Loucy (cell line): ENCODE measurements around the gene ULBP1.

ENCODE experiments used
- EZH2phosphoT487 ChIP-seq: fragments of 200-600 bp; IDR thresholded peaks from 2 replicates; pipeline ENCODE4 v1.6.1; 2018; ENCODE audit warnings: antibody characterized with exemption, mild to moderate bottlenecking, moderate library complexity, borderline replicate concordance
- TF ChIP-seq, protein P1 (sequence below): fragments of 200-600 bp; sonication (generic); conservative IDR thresholded peaks from 2 replicates; pipeline ENCODE4 v1.5.1; 2014; ENCODE audit warnings: mild to moderate bottlenecking, antibody characterized with exemption, low read length

DNA sequence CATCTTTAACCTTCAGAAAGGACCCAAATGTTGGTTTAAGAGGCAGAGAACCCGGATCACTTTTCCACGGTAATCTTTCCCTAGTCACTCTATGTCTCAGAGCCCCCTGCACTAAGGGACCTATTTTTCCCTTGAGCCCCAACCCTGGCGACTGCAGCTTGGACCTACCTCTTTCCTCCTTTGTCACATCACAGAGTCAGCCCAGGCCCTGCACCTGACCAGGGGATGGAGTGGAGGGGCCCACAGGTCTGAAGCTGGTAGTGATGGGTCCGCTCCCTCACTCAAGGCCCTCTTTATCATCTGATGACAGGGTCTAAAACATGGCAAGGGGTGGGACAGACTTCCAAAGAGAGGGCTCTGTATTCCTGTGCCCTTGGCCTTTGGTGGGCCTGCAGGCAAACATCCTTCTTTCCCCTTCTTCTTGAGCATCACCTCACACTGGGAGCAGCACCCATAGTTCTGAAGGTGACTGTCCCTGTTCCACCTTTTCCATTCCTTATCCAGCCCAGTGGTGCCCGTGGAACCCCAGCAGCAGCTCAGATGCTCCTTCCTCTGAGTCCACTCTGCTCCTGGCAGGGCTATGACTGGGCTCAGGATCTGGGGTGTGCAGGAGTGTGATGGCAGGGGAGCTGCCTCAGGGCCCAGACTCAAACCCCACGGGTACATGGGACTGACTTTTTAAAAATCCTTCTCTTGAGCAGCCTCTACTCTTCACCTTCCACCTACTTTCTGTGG, 55.3 kb downstream of the ULBP1 start:
- TF ChIP-seq EZH2phosphoT487 = no peak
- TF ChIP-seq, protein P1, sequence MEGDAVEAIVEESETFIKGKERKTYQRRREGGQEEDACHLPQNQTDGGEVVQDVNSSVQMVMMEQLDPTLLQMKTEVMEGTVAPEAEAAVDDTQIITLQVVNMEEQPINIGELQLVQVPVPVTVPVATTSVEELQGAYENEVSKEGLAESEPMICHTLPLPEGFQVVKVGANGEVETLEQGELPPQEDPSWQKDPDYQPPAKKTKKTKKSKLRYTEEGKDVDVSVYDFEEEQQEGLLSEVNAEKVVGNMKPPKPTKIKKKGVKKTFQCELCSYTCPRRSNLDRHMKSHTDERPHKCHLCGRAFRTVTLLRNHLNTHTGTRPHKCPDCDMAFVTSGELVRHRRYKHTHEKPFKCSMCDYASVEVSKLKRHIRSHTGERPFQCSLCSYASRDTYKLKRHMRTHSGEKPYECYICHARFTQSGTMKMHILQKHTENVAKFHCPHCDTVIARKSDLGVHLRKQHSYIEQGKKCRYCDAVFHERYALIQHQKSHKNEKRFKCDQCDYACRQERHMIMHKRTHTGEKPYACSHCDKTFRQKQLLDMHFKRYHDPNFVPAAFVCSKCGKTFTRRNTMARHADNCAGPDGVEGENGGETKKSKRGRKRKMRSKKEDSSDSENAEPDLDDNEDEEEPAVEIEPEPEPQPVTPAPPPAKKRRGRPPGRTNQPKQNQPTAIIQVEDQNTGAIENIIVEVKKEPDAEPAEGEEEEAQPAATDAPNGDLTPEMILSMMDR = no peak
